ENCODE data around the gene IL23R.
A peak's percentile ranks its signal among the peaks of the same experiment; 100 is the strongest.

IL23R gene

GRCh38 chr1:67190942-67191341 is 24.7 kb downstream of the IL23R start:
- no peak for TF ChIP-seq CTCF (IDR thresholded peaks at IDR 0.05; ENCODE audit: low read length, missing control alignments)
- DNase-seq (ENCODE audit: low read depth) = no peak

GRCh38 chr1:67191668-67192520 is 25.6 kb downstream of the IL23R start:
- TF ChIP-seq CTCF (IDR thresholded peaks at IDR 0.05; ENCODE audit: low read length, missing control alignments) = no peak
- peak; percentile 61 for DNase-seq (ENCODE audit: low read depth)
- H3K4me3 ChIP-seq (replicated peaks; ENCODE audit: low read depth, low read length) = no peak overlapping the region

More at GRCh38 chr1:67190942-67191341, 24.7 kb downstream of the IL23R start:
- H3K4me3 ChIP-seq (replicated peaks; ENCODE audit: low read depth, low read length) = no peak overlapping the region

- no peak overlapping the region for H3K4me3 ChIP-seq (replicated peaks; ENCODE audit: low read depth, low read length)
- TF ChIP-seq CTCF (IDR thresholded peaks at IDR 0.05; ENCODE audit: low read length, missing control alignments) = no peak
- DNase-seq (ENCODE audit: low read depth) = no peak
These were observed 26.6 kb downstream of the IL23R start for GRCh38 chr1:67192902-67193301.

GRCh38 chr1:67193704-67194103 is 27.4 kb downstream of the IL23R start:
- no peak overlapping the region for H3K4me3 ChIP-seq (replicated peaks; ENCODE audit: low read depth, low read length)
- TF ChIP-seq CTCF (IDR thresholded peaks at IDR 0.05; ENCODE audit: low read length, missing control alignments) = no peak
- no peak for DNase-seq (ENCODE audit: low read depth)

- no peak overlapping the region for H3K4me3 ChIP-seq (replicated peaks; ENCODE audit: low read depth, low read length)
- TF ChIP-seq CTCF (IDR thresholded peaks at IDR 0.05; ENCODE audit: low read length, missing control alignments) = no peak
- no peak for DNase-seq (ENCODE audit: low read depth)
These were observed 28.1 kb downstream of the IL23R start for GRCh38 chr1:67194209-67194863.

- no peak for DNase-seq (ENCODE audit: low read depth)
- TF ChIP-seq CTCF (IDR thresholded peaks at IDR 0.05; ENCODE audit: low read length, missing control alignments) = no peak
- H3K4me3 ChIP-seq (replicated peaks; ENCODE audit: low read depth, low read length) = no peak overlapping the region
These were observed 34.5 kb downstream of the IL23R start for GRCh38 chr1:67200755-67201154.

Measured in fibroblast of pulmonary artery (primary cell).